IMR-90 (cell line): Measurements from ENCODE around the gene IL20. TPM values are rescaled to one million over a fixed set of nuclear protein-coding genes. Genes with fewer than 3 reads are reported as not detected.
"Not testable (repeated sequence)": the region's sequence is repeated elsewhere in the genome, so short reads cannot be mapped to it uniquely, and the experiment has no call there.

Experiments used
- ATAC-seq: fragments of 200-7000 bp; cut with Tn5 transposase; 2 replicates; pipeline ENCODE4 v1.9.1; 2020; ENCODE audit warnings: low read depth, mild to moderate bottlenecking, moderate library complexity
- BruUV-seq: library from RNA; stranded (reverse); fragments of 400-500 nt; replicated peaks from 2 replicates; lab custom pipeline; 2021; lab: Mats Ljungman, UMichigan
- CTCF ChIA-PET: fragments of 300-600 bp; formaldehyde crosslinking; extraction: SDS; loops from one replicate; lab custom pipeline; 2021; ENCODE audit warnings: antibody characterized with exemption; lab: Yijun Ruan, JAX
- POLR2A ChIA-PET: fragments of 300-600 bp; sonication (Branson Sonifier 250); formaldehyde crosslinking; loops from one replicate; lab custom pipeline; 2022; ENCODE audit warnings: antibody characterized with exemption; ENCODE audit not compliant: unreplicated experiment; lab: Charles Lee
- DNase-seq: peaks from one replicate; pipeline ENCODE4 v3.0.0; 2013
- H2AFZ ChIP-seq: replicated peaks from 2 replicates; pipeline ENCODE3; 2013; ENCODE audit warnings: low read length, mild to moderate bottlenecking; ENCODE audit not compliant: poor library complexity
- H2AK5ac ChIP-seq: 2 replicates; pipeline ENCODE4 v1.6.1; 2013; ENCODE audit warnings: low read depth, low read length, inconsistent platforms
- H2AK9ac ChIP-seq: replicated peaks from 2 replicates; pipeline ENCODE3; 2013; ENCODE audit warnings: mild to moderate bottlenecking, low read depth, low read length, moderate library complexity; ENCODE audit not compliant: poor library complexity
- H2BK120ac ChIP-seq: 2 replicates; pipeline ENCODE4 v1.6.1; 2013; ENCODE audit warnings: low read depth, low read length, inconsistent platforms
- H2BK15ac ChIP-seq: 3 replicates; pipeline ENCODE4 v1.6.1; 2013; ENCODE audit warnings: low read depth, low read length, inconsistent platforms
- H2BK20ac ChIP-seq: 2 replicates; pipeline ENCODE4 v1.6.1; 2013; ENCODE audit warnings: low read depth, mild to moderate bottlenecking, inconsistent platforms, low read length, moderate library complexity
- H2BK5ac ChIP-seq: 2 replicates; pipeline ENCODE4 v1.6.1; 2013; ENCODE audit warnings: mild to moderate bottlenecking, low read depth, low read length, inconsistent platforms; ENCODE audit not compliant: poor library complexity, severe bottlenecking
- H3K14ac ChIP-seq: replicated peaks from 2 replicates; pipeline ENCODE4 v1.6.1; 2013; ENCODE audit warnings: low read depth, low read length, inconsistent platforms
- H3K18ac ChIP-seq: 2 replicates; pipeline ENCODE4 v1.6.1; 2013; ENCODE audit warnings: low read depth, low read length, control low read depth
- H3K23ac ChIP-seq: 2 replicates; pipeline ENCODE4 v1.6.1; 2013; ENCODE audit warnings: low read depth, low read length, inconsistent platforms
- H3K27ac ChIP-seq: 2 replicates; pipeline ENCODE4 v1.5.1; 2013; ENCODE audit warnings: mild to moderate bottlenecking, control low read depth, low read length; ENCODE audit not compliant: insufficient read depth
- H3K27me3 ChIP-seq: 2 replicates; pipeline ENCODE4 v1.6.1; 2013; ENCODE audit warnings: low read length; ENCODE audit not compliant: control insufficient read depth, insufficient read depth
- H3K36me3 ChIP-seq: 2 replicates; pipeline ENCODE4 v1.6.1; 2013; ENCODE audit warnings: low read length, mixed read lengths; ENCODE audit not compliant: control insufficient read depth, insufficient read depth
- H3K4ac ChIP-seq: 2 replicates; pipeline ENCODE4 v1.6.1; 2013; ENCODE audit warnings: low read depth, low read length, inconsistent platforms
- H3K4me1 ChIP-seq: 2 replicates; pipeline ENCODE4 v1.6.1; 2013; ENCODE audit warnings: low read length, mixed read lengths; ENCODE audit not compliant: control insufficient read depth, insufficient read depth
- H3K4me2 ChIP-seq: 2 replicates; pipeline ENCODE4 v1.6.1; 2013; ENCODE audit warnings: low read depth, mild to moderate bottlenecking, control low read depth, low read length, moderate library complexity
- H3K4me3 ChIP-seq: 2 replicates; pipeline ENCODE4 v1.5.1; 2013; ENCODE audit warnings: low read depth, mild to moderate bottlenecking, control low read depth, low read length, moderate library complexity; ENCODE audit not compliant: insufficient read depth
- H3K56ac ChIP-seq: 2 replicates; pipeline ENCODE4 v1.6.1; 2013; ENCODE audit warnings: low read length, inconsistent platforms; ENCODE audit not compliant: insufficient read depth; ENCODE audit errors: extremely low read depth
- H3K79me1 ChIP-seq, 2 experiments: 2 replicates each; pipeline ENCODE4 v1.6.1; 2013; ENCODE audit warnings: low read length in 2 of 2, inconsistent platforms in 1 of 2, low read depth in 1 of 2
- H3K9ac ChIP-seq: 2 replicates; pipeline ENCODE4 v1.6.1; 2013; ENCODE audit warnings: low read depth, low read length, control low read depth
- H3K9me1 ChIP-seq: 2 replicates; pipeline ENCODE4 v1.6.1; 2013; ENCODE audit warnings: low read length, inconsistent platforms; ENCODE audit not compliant: insufficient read depth
- H3K9me3 ChIP-seq: 2 replicates; pipeline ENCODE4 v1.6.1; 2013; ENCODE audit warnings: low read length; ENCODE audit not compliant: control insufficient read depth, insufficient read depth
- H4K20me1 ChIP-seq: 2 replicates; pipeline ENCODE4 v1.6.1; 2013; ENCODE audit warnings: low read length, inconsistent platforms; ENCODE audit not compliant: insufficient read depth
- H4K5ac ChIP-seq: 2 replicates; pipeline ENCODE4 v1.6.1; 2013; ENCODE audit warnings: mild to moderate bottlenecking, low read depth, low read length, control low read depth
- H4K8ac ChIP-seq, 2 experiments: 2 replicates each; pipeline ENCODE4 v1.6.1; 2013; ENCODE audit warnings: low read depth in 2 of 2, low read length in 2 of 2, control low read depth in 1 of 2, inconsistent platforms in 1 of 2
- H4K91ac ChIP-seq: 2 replicates; pipeline ENCODE4 v1.6.1; 2013; ENCODE audit warnings: low read depth, low read length, inconsistent platforms; ENCODE audit not compliant: insufficient read depth
- WGBS, 2 experiments: methylation state at CpG; one replicate each; pipeline versions ENCODE4 v1.1.5 to v1.1.7; 2013; ENCODE audit warnings: missing lambda C conversion rate in 2 of 2; ENCODE audit not compliant: insufficient read length in 1 of 2; ENCODE audit errors: extremely low coverage in 2 of 2; 5-methylcytosine and 5-hydroxymethylcytosine counted together
- dilution Hi-C: fragments of 300-500 bp; cut with HindIII; formaldehyde crosslinking; loops from one replicate; pipeline ENCODE4 v1.14.3; 2018; ENCODE audit warnings: low sequenced_read_pairs; ENCODE audit not compliant: unreplicated experiment
- in situ Hi-C: fragments of 300-500 bp; cut with MboI; formaldehyde crosslinking; loops from 3 replicates; pipeline ENCODE4 v1.14.3; 2019; ENCODE audit warnings: low sequenced_read_pairs, inconsistent platforms, mixed read lengths
- intact Hi-C: fragments of 100-400 bp; cut with micrococcal nuclease; formaldehyde crosslinking; loops from 2 replicates; pipeline ENCODE4 v1.10.0; 2022
- polyA plus RNA-seq, 3 experiments: library from polyadenylated mRNA; depleted of rRNA; stranded (reverse); fragments of >200 nt; gene quantifications; 2 replicates each; pipeline ENCODE4 v1.2.3, GENCODE V29; 2012; ENCODE audit warnings: low replicate concordance in 1 of 3
- total RNA-seq: library from RNA; depleted of rRNA; stranded (reverse); fragments of >200 nt; gene quantifications from 2 replicates; pipeline ENCODE4 v1.2.3, GENCODE V29; 2012

Gene IL20
- total and polyA plus RNA-seq, 2 of the 4 experiments (the other 2 are of a cell fraction), result not detected

- DNase-seq, POLR2A ChIA-PET, H4K20me1 ChIP-seq, H2AK9ac ChIP-seq, H3K9me1 ChIP-seq, H2BK120ac ChIP-seq, H3K23ac ChIP-seq, H2BK15ac ChIP-seq, H3K4me1 ChIP-seq, H3K27me3 ChIP-seq, H3K4ac ChIP-seq, H3K4me3 ChIP-seq, H2BK20ac ChIP-seq, H2AK5ac ChIP-seq, H3K36me3 ChIP-seq, H2BK5ac ChIP-seq, H3K14ac ChIP-seq, H4K5ac ChIP-seq, H3K4me2 ChIP-seq, dilution Hi-C loops, H3K9me3 ChIP-seq, ATAC-seq, H4K8ac ChIP-seq, H4K91ac ChIP-seq, H3K56ac ChIP-seq, in situ Hi-C loops, H3K27ac ChIP-seq, H2AFZ ChIP-seq, H3K79me1 ChIP-seq, H3K18ac ChIP-seq, intact Hi-C loops, H3K9ac ChIP-seq, CTCF ChIA-PET, BruUV-seq: not testable (repeated sequence)
- WGBS, 2 experiments, result no CpG with 5 or more reads among the region's 2 CpGs
Observed at GRCh38 chr1:206852662-206853061, 12.8 kb upstream of the IL20 start.

- DNase-seq, dilution Hi-C loops, BruUV-seq, H2AK9ac ChIP-seq, H2AK5ac ChIP-seq, H4K5ac ChIP-seq, in situ Hi-C loops, H3K4me2 ChIP-seq, H3K4me3 ChIP-seq, H3K4me1 ChIP-seq, H3K79me1 ChIP-seq, H3K18ac ChIP-seq, POLR2A ChIA-PET, H2BK20ac ChIP-seq, ATAC-seq, H4K20me1 ChIP-seq, H3K14ac ChIP-seq, H3K36me3 ChIP-seq, H2AFZ ChIP-seq, H4K8ac ChIP-seq, H2BK5ac ChIP-seq, H2BK15ac ChIP-seq, H3K23ac ChIP-seq, H3K4ac ChIP-seq, intact Hi-C loops, H4K91ac ChIP-seq, H3K27me3 ChIP-seq, H3K9ac ChIP-seq, H3K27ac ChIP-seq, H2BK120ac ChIP-seq, H3K56ac ChIP-seq, H3K9me1 ChIP-seq, H3K9me3 ChIP-seq: not testable (repeated sequence)
- CTCF ChIA-PET, result interaction anchor here (0.9 to 1.4 kb wide), 2 partner anchors 12 to 190 kb away, joined by 3 to 4 read pairs; partner anchors contain the start of gene IL20
Observed at GRCh38 chr1:206853696-206854095, 11.7 kb upstream of the IL20 start.
